ENCODE results near the gene ADAM19.
"Not testable (repeated sequence)": the region's sequence is repeated elsewhere in the genome, so short reads cannot be mapped to it uniquely, and the experiment has no call there.

Gene ADAM19

GRCh38 chr5:157511651-157512644, 63.6 kb downstream of the ADAM19 start:
- peak; percentile 69 for DNase-seq

GRCh38 chr5:157510682-157511081, 64.9 kb downstream of the ADAM19 start:
- DNase-seq = no peak

DNA sequence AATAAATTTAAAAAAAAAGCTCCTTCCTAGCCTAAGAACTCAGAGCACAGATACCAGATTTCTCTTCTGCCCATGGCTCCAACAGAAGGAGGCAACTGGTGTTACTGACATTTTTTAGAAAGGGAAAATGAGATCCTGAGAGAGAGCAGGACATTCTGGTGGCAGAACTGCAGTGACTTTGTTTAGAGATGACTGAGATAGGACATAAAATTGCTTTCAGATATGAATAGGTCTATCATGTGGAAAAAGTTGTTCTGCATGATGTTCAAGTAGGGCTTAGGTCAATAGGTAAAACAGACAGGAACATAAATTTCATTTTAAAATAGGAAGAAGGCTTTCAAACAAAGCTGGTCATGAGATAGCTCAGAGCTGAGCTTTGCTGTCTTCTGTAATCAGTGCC, 66.0 kb downstream of the ADAM19 start:
- no peak for DNase-seq

DNA sequence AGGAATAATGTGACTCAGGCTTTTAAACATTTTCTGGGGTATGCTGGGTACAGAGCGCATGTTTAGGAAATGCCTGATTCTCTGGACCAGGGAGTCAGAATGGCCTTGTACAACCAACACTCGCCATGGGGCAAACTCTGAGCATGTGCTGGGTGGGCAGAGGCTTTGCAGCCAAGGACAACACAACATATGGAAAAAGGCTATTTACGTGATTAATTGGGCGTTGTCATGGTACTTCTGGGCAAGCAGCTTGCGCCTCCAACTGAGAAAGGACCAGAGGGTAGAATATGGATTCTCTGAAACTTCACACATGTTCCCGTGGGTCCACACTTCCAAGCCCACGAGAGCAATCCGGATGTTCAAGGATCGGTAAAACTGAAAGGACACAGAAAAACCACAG, 66.5 kb downstream of the ADAM19 start:
- DNase-seq = no peak

DNA sequence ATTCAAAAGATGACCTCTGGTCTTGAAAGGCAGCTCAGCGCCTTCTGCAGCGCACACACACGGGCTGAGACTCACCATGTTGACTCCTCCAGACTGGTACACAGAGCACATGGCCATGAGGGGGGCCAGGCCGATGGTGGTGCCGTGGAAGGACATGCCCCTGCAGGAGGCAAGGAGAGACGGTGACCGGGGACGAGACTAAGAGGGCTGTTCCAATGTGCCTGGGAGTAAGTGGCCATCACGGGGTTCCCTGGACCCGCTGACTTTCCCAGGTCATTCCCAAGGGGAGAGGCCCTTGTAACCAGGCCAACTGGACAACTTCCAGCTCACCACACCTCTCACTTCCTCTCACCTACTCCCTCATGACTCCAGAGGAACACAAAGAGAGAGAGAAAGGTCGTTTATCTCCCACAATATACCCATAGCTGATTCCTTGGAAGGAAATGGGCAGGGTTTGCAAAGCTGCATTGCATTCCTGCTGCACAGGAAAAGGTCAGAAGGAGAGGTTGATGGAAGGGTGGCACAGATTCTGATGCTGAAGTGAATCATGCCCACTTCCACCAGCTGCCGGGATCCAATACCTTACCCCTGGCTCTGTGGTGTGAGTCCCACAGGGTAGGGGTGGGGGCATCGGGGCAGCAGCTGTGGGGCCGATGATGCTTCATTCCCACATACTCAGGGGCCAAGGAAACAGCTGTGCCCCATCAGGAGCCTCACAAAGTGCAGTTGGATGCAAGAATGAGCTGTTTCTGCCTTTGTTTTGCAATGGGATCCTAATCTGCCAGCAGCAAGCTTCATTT, 68.4 kb downstream of the ADAM19 start:
- no peak for DNase-seq

DNA sequence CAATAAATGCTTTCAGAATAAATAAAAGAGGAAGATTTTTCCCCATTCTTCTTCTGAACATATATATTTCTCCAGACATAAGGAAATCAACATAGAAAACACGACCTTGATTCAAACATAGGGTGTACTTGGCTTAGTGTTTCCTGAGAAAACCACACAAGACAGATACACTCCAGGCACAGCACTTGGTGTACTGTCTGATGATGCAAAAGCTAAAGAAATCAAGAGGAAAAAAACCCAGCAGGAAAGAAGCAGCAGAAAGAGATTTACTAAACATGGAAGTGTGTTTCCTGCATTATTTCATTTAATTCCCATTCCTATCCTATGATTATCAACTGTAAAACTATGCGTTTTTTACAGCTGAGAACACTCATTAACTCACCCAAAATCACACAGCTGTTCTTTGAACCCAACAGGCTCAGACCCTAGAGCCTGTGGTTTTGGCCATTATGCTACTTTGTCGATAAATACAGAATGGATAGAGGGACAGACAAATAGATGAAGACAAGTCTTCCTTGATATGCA, 69.4 kb downstream of the ADAM19 start:
- DNase-seq = no peak

- no peak for DNase-seq
These were observed 70.1 kb downstream of the ADAM19 start for GRCh38 chr5:157505496-157505895.

DNA sequence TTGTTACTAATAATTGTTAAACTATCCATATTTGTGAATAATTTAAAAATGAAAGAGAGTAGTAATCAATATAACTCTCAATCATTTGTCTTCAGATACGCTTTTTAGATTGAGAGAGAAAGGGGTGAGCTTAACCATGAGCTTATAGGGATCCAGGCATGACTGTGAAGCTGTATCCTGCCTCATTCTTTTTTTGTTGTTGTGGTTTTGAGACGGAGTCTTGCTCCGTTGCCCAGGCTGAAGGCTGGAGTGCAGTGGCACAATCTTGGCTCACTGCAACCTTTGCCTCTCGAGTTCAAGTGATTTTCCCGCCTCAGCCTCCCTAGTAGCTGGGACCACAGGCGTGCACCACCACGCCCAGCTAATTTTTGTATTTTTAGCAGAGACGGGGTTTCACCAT, 71.5 kb downstream of the ADAM19 start:
- DNase-seq = no peak

DNA sequence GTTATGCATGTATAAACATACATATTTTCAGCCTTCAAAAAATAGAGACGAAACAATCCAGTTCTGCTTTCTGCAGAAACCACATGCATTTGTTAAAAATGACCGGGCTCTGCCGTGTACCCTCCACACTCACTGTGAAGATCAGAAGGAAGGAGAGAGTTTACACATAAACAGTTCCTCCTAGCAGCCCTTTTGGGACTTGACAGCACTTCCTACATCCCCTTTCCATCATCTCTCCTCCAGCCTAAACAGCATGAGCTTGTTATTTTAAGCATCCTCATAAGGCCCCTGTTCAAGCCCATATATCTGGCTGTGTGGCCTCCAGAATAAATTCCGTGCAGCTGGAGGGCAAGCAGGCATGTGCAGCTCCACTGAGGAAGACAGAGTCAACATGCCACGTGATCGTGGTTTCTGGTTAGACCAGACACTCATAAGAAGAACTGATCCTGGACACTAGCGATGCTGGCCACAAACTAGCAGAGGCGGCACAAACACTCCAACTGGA, 73.4 kb downstream of the ADAM19 start:
- DNase-seq = no peak

GRCh38 chr5:157497875-157498611, 77.5 kb downstream of the ADAM19 start:
- no peak for DNase-seq

DNA sequence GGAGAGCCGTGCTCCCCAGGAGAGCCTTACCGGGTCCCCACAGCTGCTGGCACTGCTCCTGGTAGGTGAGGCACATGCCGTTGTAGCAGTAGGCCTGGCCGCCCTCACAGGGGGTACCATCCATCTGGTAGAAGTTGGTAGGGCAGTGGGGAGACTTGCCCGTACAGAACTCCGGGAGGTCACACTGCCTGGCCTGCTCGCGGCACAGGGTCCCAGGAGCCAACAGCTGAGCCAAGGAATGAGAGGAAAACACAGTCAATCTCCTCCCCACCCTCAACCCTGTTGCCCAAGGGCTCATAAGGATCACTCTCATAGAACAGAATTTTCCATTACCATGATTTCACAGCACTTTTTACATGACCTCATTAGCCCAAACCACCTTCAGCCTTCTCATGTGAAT, 78.7 kb downstream of the ADAM19 start:
- DNase-seq = no peak

DNA sequence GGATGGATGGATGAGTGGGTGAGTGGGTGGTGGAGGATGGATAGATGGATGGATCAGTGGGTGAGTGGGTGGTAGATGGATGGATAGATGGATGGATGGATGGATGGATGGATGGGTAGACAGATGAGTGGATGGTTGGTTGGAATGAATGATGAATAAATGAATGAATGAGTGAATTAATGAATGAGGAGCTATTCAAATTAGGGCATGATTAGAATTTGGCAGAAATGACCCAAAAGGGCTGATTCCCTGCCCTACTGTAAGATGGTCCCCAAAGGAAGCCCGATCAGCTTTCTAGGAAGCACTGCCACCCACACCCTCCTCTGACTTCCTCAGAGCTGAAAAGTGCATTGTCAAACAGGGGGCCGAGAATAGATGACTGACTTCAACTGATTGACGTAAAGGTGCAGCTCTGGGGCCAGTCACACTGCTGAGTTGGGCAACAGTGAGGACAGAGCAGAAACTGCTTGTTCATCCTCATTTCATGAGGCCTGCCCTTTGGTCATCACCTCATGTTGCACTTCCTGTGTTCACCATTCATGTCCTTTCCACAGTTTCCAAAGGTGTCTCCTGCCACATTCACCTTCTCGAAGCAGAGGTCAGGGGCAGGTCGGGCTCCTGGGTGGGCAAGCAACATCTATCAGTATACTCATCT, 81.3 kb downstream of the ADAM19 start:
- DNase-seq = no peak

- no peak for DNase-seq
These were observed 82.7 kb downstream of the ADAM19 start for GRCh38 chr5:157492886-157493285.

GRCh38 chr5:157491471-157491995, 84.0 kb downstream of the ADAM19 start:
- DNase-seq = no peak

GRCh38 chr5:157487358-157487757, 88.2 kb downstream of the ADAM19 start:
- DNase-seq = no peak

- DNase-seq = no peak
These were observed 88.7 kb downstream of the ADAM19 start for GRCh38 chr5:157486861-157487260.

DNA sequence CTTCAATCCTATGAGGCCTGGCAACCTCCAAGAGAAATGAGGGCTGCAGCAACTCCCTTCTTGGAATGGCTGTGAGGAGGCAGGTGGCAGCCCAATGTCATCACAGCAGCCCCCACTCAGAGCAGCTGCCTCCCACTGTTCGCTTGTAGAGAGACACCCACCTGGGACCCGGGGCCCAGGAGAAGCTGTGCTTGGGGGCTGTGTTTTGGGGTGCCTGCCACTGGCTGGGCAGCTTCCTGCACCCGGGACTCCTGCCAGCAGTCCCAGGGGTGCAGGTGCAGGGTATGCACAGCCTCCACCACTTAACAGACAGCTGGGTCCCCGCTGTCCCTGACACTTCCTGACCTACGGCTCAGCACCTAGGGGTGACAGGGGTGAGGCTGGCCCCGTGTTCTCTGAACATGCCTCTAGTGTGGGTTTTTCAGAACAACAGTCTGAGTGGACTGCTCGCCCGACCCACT, 89.3 kb downstream of the ADAM19 start:
- DNase-seq = no peak

DNA sequence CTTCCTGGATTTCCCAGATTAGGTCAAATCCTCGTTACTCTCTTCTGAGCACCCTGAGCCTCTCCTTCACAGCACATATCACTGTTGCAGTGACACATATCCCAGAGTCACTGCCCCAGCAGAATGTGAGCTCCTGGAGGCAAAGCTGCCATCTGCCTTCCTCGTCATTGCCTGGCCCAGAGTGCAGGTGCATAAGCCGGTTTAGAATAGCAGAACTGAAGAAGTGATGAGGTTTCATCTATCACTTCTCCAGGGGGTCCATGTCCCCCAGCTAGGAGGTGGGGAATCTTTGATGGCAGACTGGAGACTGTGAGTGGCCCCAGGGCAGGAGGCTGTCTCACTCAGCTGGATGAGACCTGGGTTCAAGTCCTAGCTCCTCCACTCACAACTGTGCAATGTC, 89.8 kb downstream of the ADAM19 start:
- DNase-seq = no peak

GRCh38 chr5:157485340-157485739, 90.2 kb downstream of the ADAM19 start:
- no peak for DNase-seq

DNA sequence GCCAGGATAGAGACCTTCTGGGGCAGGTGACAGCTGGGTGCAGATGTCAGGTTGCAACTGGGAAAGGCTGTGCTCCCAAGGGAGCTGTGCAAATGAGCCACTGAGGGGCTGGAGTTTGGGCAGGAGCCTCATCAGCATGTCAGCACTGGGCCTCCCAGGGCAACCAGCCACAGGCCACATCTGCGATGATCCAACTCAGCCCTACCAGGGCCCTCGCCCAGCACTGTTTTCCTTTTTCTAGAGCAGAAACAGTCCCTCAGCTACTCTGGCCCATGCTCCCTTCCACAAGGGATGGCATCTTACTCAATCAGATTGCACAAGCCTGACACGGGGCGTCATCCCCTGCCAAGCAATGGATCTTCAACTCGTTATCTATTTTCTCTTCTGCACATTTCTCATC, 90.8 kb downstream of the ADAM19 start:
- DNase-seq = no peak

GRCh38 chr5:157482702-157483101, 92.9 kb downstream of the ADAM19 start:
- DNase-seq = not testable (repeated sequence)

DNA sequence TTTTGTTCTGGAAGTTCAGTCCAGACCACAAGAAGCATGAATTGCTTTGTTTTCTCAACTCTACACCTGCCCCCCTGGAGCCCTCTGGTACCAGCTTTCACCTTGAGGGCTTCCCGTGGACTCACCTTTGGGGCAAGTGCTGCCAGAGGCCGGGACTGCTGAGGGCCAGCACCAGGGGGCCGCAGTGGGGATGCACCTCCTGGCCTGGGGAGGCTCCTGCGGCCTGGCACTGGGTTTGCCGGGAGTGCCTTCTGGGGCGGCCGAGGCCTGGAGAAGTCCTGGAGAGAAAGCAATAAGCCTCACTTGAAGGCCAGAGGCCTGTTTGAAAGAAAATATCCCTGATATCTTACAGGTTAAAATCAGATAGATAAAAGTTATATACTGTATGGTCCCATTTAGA, 93.9 kb downstream of the ADAM19 start:
- DNase-seq = no peak
